ENCODE measurements around the gene LDLRAD3.

LDLRAD3 gene

GRCh38 chr11:35962369-35963138 is 18.7 kb downstream of the LDLRAD3 start:
- no peak for DNase-seq

GRCh38 chr11:35963911-35964310 is 20.0 kb downstream of the LDLRAD3 start:
- no peak for DNase-seq

GRCh38 chr11:35964841-35965240 is 21.0 kb downstream of the LDLRAD3 start:
- no peak for DNase-seq

- no peak for DNase-seq
Measured at GRCh38 chr11:35967042-35967441, 23.2 kb downstream of the LDLRAD3 start.

- no peak for DNase-seq
Measured at GRCh38 chr11:35968386-35969088, 24.7 kb downstream of the LDLRAD3 start.

- no peak for DNase-seq
Measured at GRCh38 chr11:35969089-35970042, 25.5 kb downstream of the LDLRAD3 start.

GRCh38 chr11:35970445-35970844 is 26.6 kb downstream of the LDLRAD3 start:
- DNase-seq = no peak

- no peak for DNase-seq
Measured at GRCh38 chr11:35971841-35972422, 28.1 kb downstream of the LDLRAD3 start.

GRCh38 chr11:35974882-35975589 is 31.2 kb downstream of the LDLRAD3 start:
- DNase-seq = no peak

- no peak for DNase-seq
Measured at GRCh38 chr11:35976434-35976833, 32.6 kb downstream of the LDLRAD3 start.

- DNase-seq = no peak
Measured at GRCh38 chr11:35978183-35978582, 34.3 kb downstream of the LDLRAD3 start.

GRCh38 chr11:35978891-35979290 is 35.0 kb downstream of the LDLRAD3 start:
- no peak for DNase-seq

- no peak for DNase-seq
Measured at GRCh38 chr11:35980686-35981390, 37.0 kb downstream of the LDLRAD3 start.

GRCh38 chr11:35981581-35981980 is 37.7 kb downstream of the LDLRAD3 start:
- DNase-seq = no peak

GRCh38 chr11:35982061-35982460 is 38.2 kb downstream of the LDLRAD3 start:
- no peak for DNase-seq

- DNase-seq = no peak
Measured at GRCh38 chr11:35983981-35984380, 40.1 kb downstream of the LDLRAD3 start.

GRCh38 chr11:35986947-35987346 is 43.1 kb downstream of the LDLRAD3 start:
- no peak for DNase-seq

GRCh38 chr11:35990170-35990569 is 46.3 kb downstream of the LDLRAD3 start:
- no peak for DNase-seq

GRCh38 chr11:35990816-35991215 is 47.0 kb downstream of the LDLRAD3 start:
- DNase-seq = no peak

GRCh38 chr11:35992548-35992947 is 48.7 kb downstream of the LDLRAD3 start:
- DNase-seq = no peak

GRCh38 chr11:35994421-35994820 is 50.6 kb downstream of the LDLRAD3 start:
- no peak for DNase-seq

All from SHP77 treated with DMSO at 0.1 percent for 48 hours (cell line).